ENCODE data around the gene CRELD1.
A peak's percentile ranks its signal among the peaks of the same experiment; 100 is the strongest.

CRELD1 gene

GRCh38 chr3:9966841-9967240 lies 33.2 kb downstream of the CRELD1 start:
- DNase-seq: no peak

- no peak for DNase-seq
Measured at GRCh38 chr3:9969632-9970019, 36.0 kb downstream of the CRELD1 start.

GRCh38 chr3:9970020-9970652 lies 36.5 kb downstream of the CRELD1 start:
- no peak for DNase-seq

- peak; percentile 94 for DNase-seq
Measured at GRCh38 chr3:9976721-9977709, 43.4 kb downstream of the CRELD1 start.

- DNase-seq: no peak
Measured at GRCh38 chr3:9978710-9979305, 45.2 kb downstream of the CRELD1 start.

- no peak for DNase-seq
Measured at GRCh38 chr3:9980251-9980650, 46.6 kb downstream of the CRELD1 start.

- no peak for DNase-seq
Measured at GRCh38 chr3:9986230-9986725, 52.6 kb downstream of the CRELD1 start.

GRCh38 chr3:9994086-9994844 lies 60.6 kb downstream of the CRELD1 start:
- DNase-seq: no peak
